GM18868 (cell line): ENCODE results near the gene KCNE3.
A peak's percentile ranks its signal among the peaks of the same experiment; 100 is the strongest.

Experiments used
- ATAC-seq: cut with Tn5 transposase; IDR thresholded peaks from one replicate; pipeline ENCODE4 v1.9.1; 2021; ENCODE audit warnings: mild to moderate bottlenecking, moderate library complexity; ENCODE audit not compliant: unreplicated experiment

Gene KCNE3

GRCh38 chr11:74471668-74472429 is 4.5 kb upstream of the KCNE3 start:
- ATAC-seq, result no peak

- no peak for ATAC-seq
Observed at GRCh38 chr11:74471037-74471436, 3.7 kb upstream of the KCNE3 start.

- no peak for ATAC-seq
Observed at GRCh38 chr11:74470526-74470925, 3.2 kb upstream of the KCNE3 start.

- ATAC-seq, result no peak
Observed at GRCh38 chr11:74468936-74469335, 1.6 kb upstream of the KCNE3 start.

- no peak for ATAC-seq
Observed at GRCh38 chr11:74468521-74468920, 1.2 kb upstream of the KCNE3 start.

GRCh38 chr11:74468058-74468457 is 709 bp upstream of the KCNE3 start:
- no peak for ATAC-seq

GRCh38 chr11:74465291-74465708 is 2.0 kb downstream of the KCNE3 start:
- no peak for ATAC-seq

GRCh38 chr11:74464746-74465145 is 2.6 kb downstream of the KCNE3 start:
- ATAC-seq, result no peak

- ATAC-seq, result no peak
Observed at GRCh38 chr11:74463216-74463615, 4.1 kb downstream of the KCNE3 start.

- ATAC-seq, result no peak
Observed at GRCh38 chr11:74462631-74463030, 4.7 kb downstream of the KCNE3 start.

- no peak for ATAC-seq
Observed at GRCh38 chr11:74462009-74462408, 5.3 kb downstream of the KCNE3 start.

- no peak for ATAC-seq
Observed at GRCh38 chr11:74460481-74461154, 6.7 kb downstream of the KCNE3 start.

- ATAC-seq, result no peak
Observed at GRCh38 chr11:74460065-74460464, 7.3 kb downstream of the KCNE3 start.

GRCh38 chr11:74459584-74459983 is 7.8 kb downstream of the KCNE3 start:
- ATAC-seq, result no peak

GRCh38 chr11:74457356-74457755 is 10.0 kb downstream of the KCNE3 start:
- no peak for ATAC-seq

GRCh38 chr11:74453373-74453975 is 13.9 kb downstream of the KCNE3 start:
- no peak for ATAC-seq

GRCh38 chr11:74452366-74452765 is 15.0 kb downstream of the KCNE3 start:
- ATAC-seq, result no peak

GRCh38 chr11:74450318-74450717 is 17.0 kb downstream of the KCNE3 start:
- ATAC-seq, result no peak

- ATAC-seq, result peak; percentile 61
Observed at GRCh38 chr11:74449369-74449931, 17.9 kb downstream of the KCNE3 start.

- no peak for ATAC-seq
Observed at GRCh38 chr11:74447720-74448119, 19.6 kb downstream of the KCNE3 start.

GRCh38 chr11:74446532-74446938 is 20.8 kb downstream of the KCNE3 start:
- ATAC-seq, result no peak
